GM21423 (cell line): ENCODE results near the gene RNF19B.

Source experiments
- ATAC-seq: cut with Tn5 transposase; IDR thresholded peaks from one replicate; pipeline ENCODE4 v1.9.1; 2021; ENCODE audit warnings: mild to moderate bottlenecking, moderate library complexity; ENCODE audit not compliant: unreplicated experiment

RNF19B gene

GRCh38 chr1:32902535-32902920, 62.1 kb downstream of the RNF19B start:
- no peak for ATAC-seq

GRCh38 chr1:32901823-32902534, 62.6 kb downstream of the RNF19B start:
- ATAC-seq, result no peak

GRCh38 chr1:32900956-32901822, 63.4 kb downstream of the RNF19B start, which contains the start of gene TMEM54:
Gene TMEM54, minus strand, starts transcription at chr1:32901389. Its CDS starts 151 bp downstream, at chr1:32901238.
- no peak for ATAC-seq

- no peak for ATAC-seq
Measured at GRCh38 chr1:32900371-32900955, 64.1 kb downstream of the RNF19B start.

GRCh38 chr1:32899586-32900296, 64.9 kb downstream of the RNF19B start:
- ATAC-seq, result no peak

- ATAC-seq, result no peak
Measured at GRCh38 chr1:32898958-32899357, 65.7 kb downstream of the RNF19B start.

GRCh38 chr1:32898056-32898455, 66.6 kb downstream of the RNF19B start:
- no peak for ATAC-seq

GRCh38 chr1:32897082-32898049, 67.2 kb downstream of the RNF19B start:
- no peak for ATAC-seq

GRCh38 chr1:32896451-32896850, 68.2 kb downstream of the RNF19B start:
- ATAC-seq, result no peak

- ATAC-seq, result no peak
Measured at GRCh38 chr1:32895325-32896215, 69.0 kb downstream of the RNF19B start.

GRCh38 chr1:32894681-32895080, 69.9 kb downstream of the RNF19B start:
- no peak for ATAC-seq

- no peak for ATAC-seq
Measured at GRCh38 chr1:32894019-32894600, 70.5 kb downstream of the RNF19B start.

GRCh38 chr1:32893198-32894018, 71.2 kb downstream of the RNF19B start:
- ATAC-seq, result no peak

- no peak for ATAC-seq
Measured at GRCh38 chr1:32892368-32893197, 72.0 kb downstream of the RNF19B start.

GRCh38 chr1:32891630-32892029, 73.0 kb downstream of the RNF19B start:
- ATAC-seq, result no peak

- no peak for ATAC-seq
Measured at GRCh38 chr1:32891241-32891570, 73.4 kb downstream of the RNF19B start.
